ENCODE results near the gene DVL3. TPM values are rescaled to one million over a fixed set of nuclear protein-coding genes. Genes with fewer than 3 reads are reported as not detected.
A peak's percentile ranks its signal among the peaks of the same experiment; 100 is the strongest.
"Not testable (repeated sequence)": the region's sequence is repeated elsewhere in the genome, so short reads cannot be mapped to it uniquely, and the experiment has no call there.

Gene DVL3
- total RNA-seq, 2 experiments from 2014 or later = 30.0 to 31.7 TPM

- Histone ChIP-seq H3K9me3 (ENCODE audit: control insufficient read depth in 1 of 2, insufficient read depth in 1 of 2, low read length in 2 of 2) (no peaks in the 10 kb centered on the region), H3K4me3 (ENCODE audit: low read length) (no peak overlapping the region), H3K27ac (ENCODE audit: low read depth in 1 of 2, low read length in 2 of 2) (no peak overlapping the region), H3K4me1 (ENCODE audit: insufficient read depth, low read length) (peaks cover 30% of the 10 kb centered on the region), H3K36me3 (ENCODE audit: insufficient read depth, low read length) (peaks cover 21% of the 10 kb centered on the region), H3K27me3 (ENCODE audit: control insufficient read depth in 1 of 2, insufficient read depth in 2 of 2, low read length in 2 of 2) (no peaks in the 10 kb centered on the region)
- intact Hi-C loops (cut with DNase I, micrococcal nuclease) = no loop called here
- ChIA-PET POLR2A (no interaction called here), CTCF (interaction anchor here (1.3 kb wide), 1 partner anchor 138 kb away, joined by 4 read pairs; no protein-coding TSS in a partner anchor)
- peaks cover 41% of the 10 kb centered on the region for H3K4me1 Mint-ChIP-seq (ENCODE audit: low read depth)
- ATAC-seq (ENCODE audit: poor library complexity) (no peak), DNase-seq (no peak)
- H3K4me3 Mint-ChIP-seq = no peak overlapping the region
- H3K27ac Mint-ChIP-seq = peak overlapping the region; percentile 20
- peaks cover 39% of the 10 kb centered on the region for H3K36me3 Mint-ChIP-seq (ENCODE audit: low read depth)
- TF ChIP-seq CTCF (IDR thresholded peaks at IDR 0.05) = no peak
- no peaks in the 10 kb centered on the region for H3K27me3 Mint-ChIP-seq
- no peaks in the 10 kb centered on the region for H3K9me3 Mint-ChIP-seq
These were observed 5.3 kb downstream of the DVL3 start for GRCh38 chr3:184160456-184160855.

GRCh38 chr3:184162571-184163070 lies 7.4 kb downstream of the DVL3 start:
- H3K27me3 Mint-ChIP-seq; H3K9me3 ChIP-seq (ENCODE audit: control insufficient read depth in 1 of 2, insufficient read depth in 1 of 2, low read length in 2 of 2); H3K9me3 Mint-ChIP-seq; CTCF ChIA-PET; POLR2A ChIA-PET; H3K27me3 ChIP-seq (ENCODE audit: control insufficient read depth in 1 of 2, insufficient read depth in 2 of 2, low read length in 2 of 2); DNase-seq; ATAC-seq (ENCODE audit: poor library complexity); H3K27ac Mint-ChIP-seq; H3K4me3 Mint-ChIP-seq; H3K4me3 ChIP-seq (ENCODE audit: low read length); H3K27ac ChIP-seq (ENCODE audit: low read depth in 1 of 2, low read length in 2 of 2); intact Hi-C loops (cut with DNase I, micrococcal nuclease): not testable (repeated sequence)
- Mint-ChIP-seq H3K4me1 (ENCODE audit: low read depth) (peaks cover 21% of the 10 kb centered on the region), H3K36me3 (ENCODE audit: low read depth) (peaks cover 48% of the 10 kb centered on the region)
- Histone ChIP-seq H3K36me3 (ENCODE audit: insufficient read depth, low read length) (peaks cover 41% of the 10 kb centered on the region), H3K4me1 (ENCODE audit: insufficient read depth, low read length) (peaks cover 12% of the 10 kb centered on the region)

- ATAC-seq (ENCODE audit: poor library complexity) = no peak
- intact Hi-C loops (cut with DNase I, micrococcal nuclease) = no loop called here
- CTCF ChIA-PET = interaction anchor here (1.1 kb wide), 1 partner anchor 125 kb away, joined by 3 read pairs; no protein-coding TSS in a partner anchor
- Histone ChIP-seq H3K27me3 (ENCODE audit: control insufficient read depth in 1 of 2, insufficient read depth in 2 of 2, low read length in 2 of 2) (no peaks in the 10 kb centered on the region), H3K9me3 (ENCODE audit: control insufficient read depth in 1 of 2, insufficient read depth in 1 of 2, low read length in 2 of 2) (no peaks in the 10 kb centered on the region), H3K4me1 (ENCODE audit: insufficient read depth, low read length) (peaks cover 6% of the 10 kb centered on the region), H3K4me3 (ENCODE audit: low read length) (no peak overlapping the region), H3K27ac (ENCODE audit: low read depth in 1 of 2, low read length in 2 of 2) (no peak overlapping the region), H3K36me3 (ENCODE audit: insufficient read depth, low read length) (peaks cover 52% of the 10 kb centered on the region)
- H3K27me3 Mint-ChIP-seq = no peaks in the 10 kb centered on the region
- no peaks in the 10 kb centered on the region for H3K9me3 Mint-ChIP-seq
- TF ChIP-seq CTCF (IDR thresholded peaks at IDR 0.05) = no peak
- peaks cover 57% of the 10 kb centered on the region for H3K36me3 Mint-ChIP-seq (ENCODE audit: low read depth)
- no peak overlapping the region for H3K27ac Mint-ChIP-seq
- no peak for DNase-seq
- no peak overlapping the region for H3K4me3 Mint-ChIP-seq
- POLR2A ChIA-PET = no interaction called here
- H3K4me1 Mint-ChIP-seq (ENCODE audit: low read depth) = peaks cover 12% of the 10 kb centered on the region
These were observed 9.6 kb downstream of the DVL3 start for GRCh38 chr3:184164648-184165330.

Data from CD4-positive, alpha-beta T cell (primary cell).